H1 (cell line): ENCODE data around the gene SPAG4. TPM values are rescaled to one million over a fixed set of nuclear protein-coding genes. Genes with fewer than 3 reads are reported as not detected.

Experiments
- CTCF ChIA-PET: fragments of 300-600 bp; sonication (Branson Sonifier 250); formaldehyde crosslinking; loops from one replicate; lab custom pipeline; 2021; ENCODE audit not compliant: partially characterized antibody; lab: Charles Lee
- POLR2A ChIA-PET: fragments of 300-600 bp; sonication (Branson Sonifier 250); formaldehyde crosslinking; loops from one replicate; lab custom pipeline; 2021; ENCODE audit warnings: inconsistent platforms; ENCODE audit not compliant: partially characterized antibody; lab: Charles Lee
- DNase-seq, 2 experiments: peaks; one replicate each; pipeline versions ENCODE4 v3.0.0 to v3.0.0-alpha.2; 2010 to 2022; ENCODE audit warnings: low spot score in 2 of 2, low read depth in 1 of 2, mixed read lengths in 1 of 2
- FAIRE-seq: peaks from 2 replicates; lab custom pipeline; 2011; peaks lifted over from hg19 to GRCh38; lab: Jason Lieb, UNC
- H2AFZ ChIP-seq: 2 replicates; pipeline ENCODE4 v1.8.1; 2012; ENCODE audit warnings: low read length, inconsistent platforms
- H2AK5ac ChIP-seq: 2 replicates; pipeline ENCODE4 v1.6.1; 2013; ENCODE audit warnings: low read depth, low read length
- H2BK120ac ChIP-seq: replicated peaks from 2 replicates; pipeline ENCODE3; 2013; ENCODE audit warnings: low read depth, low read length, inconsistent platforms
- H2BK12ac ChIP-seq: 2 replicates; pipeline ENCODE4 v1.6.1; 2013; ENCODE audit warnings: low read depth, low read length
- H2BK15ac ChIP-seq: 2 replicates; pipeline ENCODE4 v1.6.1; 2013; ENCODE audit warnings: low read length
- H2BK20ac ChIP-seq: 2 replicates; pipeline ENCODE4 v1.6.1; 2013; ENCODE audit warnings: low read length
- H2BK5ac ChIP-seq: 2 replicates; pipeline ENCODE4 v1.6.1; 2013; ENCODE audit warnings: low read depth, low read length
- H3K14ac ChIP-seq: 2 replicates; pipeline ENCODE4 v1.6.1; 2013; ENCODE audit warnings: inconsistent platforms; ENCODE audit not compliant: insufficient read length
- H3K18ac ChIP-seq: 2 replicates; pipeline ENCODE4 v1.6.1; 2013; ENCODE audit warnings: low read length; ENCODE audit errors: extremely low read depth
- H3K23ac ChIP-seq: 2 replicates; pipeline ENCODE4 v1.6.1; 2013; ENCODE audit warnings: inconsistent platforms; ENCODE audit not compliant: insufficient read length
- H3K23me2 ChIP-seq: 2 replicates; pipeline ENCODE4 v1.6.1; 2013; ENCODE audit warnings: low read depth, low read length
- H3K27ac ChIP-seq: 2 replicates; pipeline ENCODE4 v1.6.1; 2011; ENCODE audit warnings: low read depth, low read length, inconsistent platforms
- H3K27me3 ChIP-seq, 4 experiments: replicated peaks in 1 of 4; 1 replicate in 1 of 4; 2 replicates in 3 of 4; pipeline versions ENCODE4 v1.6.1 to v1.8.1; 2011 to 2013; ENCODE audit warnings: low read length in 3 of 4, mild to moderate bottlenecking in 3 of 4, inconsistent platforms in 2 of 4, mixed read lengths in 2 of 4, moderate library complexity in 1 of 4; ENCODE audit not compliant: control insufficient read depth in 3 of 4, insufficient read depth in 3 of 4; ENCODE audit errors: extremely low read depth in 1 of 4
- H3K36me3 ChIP-seq, 4 experiments: 2 replicates each; pipeline versions ENCODE4 v1.6.1 to v1.8.1; 2011 to 2013; ENCODE audit warnings: mild to moderate bottlenecking in 4 of 4, low read length in 3 of 4, moderate library complexity in 2 of 4, control low read depth in 1 of 4, inconsistent platforms in 1 of 4; ENCODE audit not compliant: insufficient read depth in 4 of 4, control insufficient read depth in 2 of 4
- H3K4ac ChIP-seq: replicated peaks from 2 replicates; pipeline ENCODE3; 2013; ENCODE audit warnings: low read length, low read depth, mixed read lengths, inconsistent platforms; ENCODE audit not compliant: insufficient read length
- H3K4me1 ChIP-seq, 4 experiments: replicated peaks in 1 of 4; 1 replicate in 1 of 4; 2 replicates in 3 of 4; pipeline versions ENCODE4 v1.6.1 to v1.8.1; 2011 to 2013; ENCODE audit warnings: low read length in 3 of 4, inconsistent platforms in 2 of 4, mixed read lengths in 1 of 4; ENCODE audit not compliant: insufficient read depth in 4 of 4, control insufficient read depth in 3 of 4
- H3K4me2 ChIP-seq, 2 experiments: 2 replicates each; pipeline versions ENCODE4 v1.6.1 to v1.8.1; 2011 to 2013; ENCODE audit warnings: low read depth in 2 of 2, low read length in 2 of 2, control low read depth in 1 of 2, inconsistent platforms in 1 of 2, mild to moderate bottlenecking in 1 of 2; ENCODE audit not compliant: insufficient read depth in 1 of 2
- H3K4me3 ChIP-seq, 4 experiments: fragments of 200-600, 300-600 bp in 1 of 4; sonication (generic), shearing (Covaris generic), sonication (Bioruptor Twin) in 1 of 4; 2 replicates each; pipeline versions ENCODE4 v1.5.1 to v1.8.1; 2011 to 2016; ENCODE audit warnings: low read length in 4 of 4, low read depth in 3 of 4, control low read depth in 2 of 4, inconsistent platforms in 2 of 4, mild to moderate bottlenecking in 2 of 4, mixed read lengths in 1 of 4, moderate library complexity in 1 of 4; ENCODE audit not compliant: insufficient read depth in 2 of 4; ENCODE audit errors: extremely low read depth in 1 of 4
- H3K56ac ChIP-seq: replicated peaks from 2 replicates; pipeline ENCODE3; 2013; ENCODE audit warnings: low read depth, mild to moderate bottlenecking, mixed read lengths, low read length, inconsistent platforms; ENCODE audit not compliant: insufficient read length
- H3K79me1 ChIP-seq: 2 replicates; pipeline ENCODE4 v1.6.1; 2013; ENCODE audit warnings: low read depth, low read length, control low read depth
- H3K79me2 ChIP-seq, 2 experiments: 2 replicates each; pipeline versions ENCODE4 v1.6.1 to v1.8.1; 2012 to 2013; ENCODE audit warnings: low read length in 2 of 2, mild to moderate bottlenecking in 2 of 2, inconsistent platforms in 1 of 2; ENCODE audit not compliant: insufficient read depth in 2 of 2, control insufficient read depth in 1 of 2
- H3K9ac ChIP-seq, 4 experiments: replicated peaks in 1 of 4; 1 replicate in 1 of 4; 2 replicates in 3 of 4; pipeline versions ENCODE4 v1.6.1 to v1.8.1; 2011 to 2013; ENCODE audit warnings: low read depth in 3 of 4, low read length in 3 of 4, control low read depth in 2 of 4, mild to moderate bottlenecking in 2 of 4, moderate library complexity in 2 of 4, inconsistent platforms in 1 of 4; ENCODE audit errors: extremely low read depth in 1 of 4
- H3K9me3 ChIP-seq, 2 experiments: 2 replicates each; pipeline versions ENCODE4 v1.6.1 to v1.8.1; 2012 to 2013; ENCODE audit warnings: mild to moderate bottlenecking in 2 of 2, moderate library complexity in 2 of 2, control low read depth in 1 of 2, inconsistent platforms in 1 of 2, low read depth in 1 of 2, low read length in 1 of 2, mixed read lengths in 1 of 2; ENCODE audit not compliant: insufficient read depth in 2 of 2
- H4K20me1 ChIP-seq, 2 experiments: replicated peaks in 1 of 2; 2 replicates each; pipeline versions ENCODE3 to v1.8.1; 2011 to 2013; ENCODE audit warnings: inconsistent platforms in 2 of 2, low read length in 2 of 2, mild to moderate bottlenecking in 1 of 2; ENCODE audit not compliant: insufficient read depth in 2 of 2, control insufficient read depth in 1 of 2
- H4K5ac ChIP-seq: 2 replicates; pipeline ENCODE4 v1.6.1; 2013; ENCODE audit warnings: low read length, low read depth, mixed read lengths, inconsistent platforms; ENCODE audit not compliant: insufficient read length
- H4K8ac ChIP-seq: 2 replicates; pipeline ENCODE4 v1.8.0; 2013; ENCODE audit warnings: mild to moderate bottlenecking, moderate library complexity, low read length, inconsistent platforms; ENCODE audit not compliant: insufficient read depth; ENCODE audit errors: extremely low read depth
- H4K91ac ChIP-seq: replicated peaks from 2 replicates; pipeline ENCODE3; 2013; ENCODE audit warnings: low read length, mixed read lengths, inconsistent platforms; ENCODE audit not compliant: insufficient read length
- CBX5 ChIP-seq: fragments of 300-800, 300-1000 bp; sonication (generic); IDR thresholded peaks from 2 replicates; pipeline ENCODE4 v1.7.1; 2016; ENCODE audit warnings: antibody characterized with exemption, low read length, low read depth
- CEBPB ChIP-seq: IDR thresholded peaks from 2 replicates; pipeline ENCODE4 v1.6.1; 2012; ENCODE audit warnings: low read depth, low read length
- CTBP2 ChIP-seq: IDR thresholded peaks from 2 replicates; pipeline ENCODE4 v1.7.0; 2011; ENCODE audit warnings: borderline replicate concordance, mild to moderate bottlenecking, moderate library complexity, mixed read lengths, low read length; ENCODE audit not compliant: insufficient read depth, insufficient read length
- HDAC6 ChIP-seq: IDR thresholded peaks from one replicate; pipeline ENCODE4 v1.7.1; 2012; ENCODE audit warnings: low read depth, mild to moderate bottlenecking, inconsistent platforms, low read length, moderate library complexity
- KDM4A ChIP-seq: IDR thresholded peaks from one replicate; pipeline ENCODE4 v1.7.1; 2012; ENCODE audit warnings: low read depth, mild to moderate bottlenecking, moderate library complexity, low read length, inconsistent platforms; ENCODE audit not compliant: severe bottlenecking
- POLR2AphosphoS5 ChIP-seq: IDR thresholded peaks from 2 replicates; pipeline ENCODE4 v1.6.1; 2011; ENCODE audit warnings: low read depth, low read length
- RAD21 ChIP-seq, 2 experiments: IDR thresholded peaks in 1 of 2; conservative IDR thresholded peaks in 1 of 2; 2 replicates each; pipeline ENCODE4 v1.6.1; 2011; ENCODE audit warnings: low read depth in 2 of 2, low read length in 2 of 2, improper control_type of control experiment in 1 of 2, inconsistent platforms in 1 of 2, mild to moderate bottlenecking in 1 of 2, moderate library complexity in 1 of 2
- SAP30 ChIP-seq: fragments of 300-600 bp; sonication (generic); IDR thresholded peaks from 2 replicates; pipeline ENCODE4 v1.7.1; 2012; ENCODE audit warnings: low read length, moderate library complexity, mild to moderate bottlenecking, inconsistent platforms; ENCODE audit not compliant: insufficient read depth, insufficient replicate concordance
- SIN3A ChIP-seq, 2 experiments: IDR thresholded peaks in 1 of 2; conservative IDR thresholded peaks in 1 of 2; 2 replicates each; pipeline ENCODE4 v1.6.1; 2011 to 2012; ENCODE audit warnings: low read length in 2 of 2, improper control_type of control experiment in 1 of 2, low read depth in 1 of 2, mild to moderate bottlenecking in 1 of 2
- TAF7 ChIP-seq: optimal IDR thresholded peaks from 2 replicates; pipeline ENCODE3; 2011; ENCODE audit warnings: low read depth, mild to moderate bottlenecking, inconsistent platforms, low read length, moderate library complexity, borderline replicate concordance
- TCF12 ChIP-seq: IDR thresholded peaks from 2 replicates; pipeline ENCODE4 v1.6.1; 2011; ENCODE audit warnings: low read depth, mild to moderate bottlenecking, low read length
- TEAD4 ChIP-seq: IDR thresholded peaks from 2 replicates; pipeline ENCODE4 v1.6.1; 2012; ENCODE audit warnings: low read depth, low read length, inconsistent platforms, mixed read lengths
- polyA plus RNA-seq, 7 experiments: library from polyadenylated mRNA; depleted of rRNA in 3 of 7; stranded (reverse) in 5 of 7; unstranded in 2 of 7; fragments of >200 nt in 5 of 7; fragments of 200-250 nt in 2 of 7; gene quantifications; 1 replicate in 5 of 7; 2 replicates in 1 of 7; 4 replicates in 1 of 7; pipeline versions ENCODE4 v1.2.1 to v1.2.3, GENCODE V29; 2011 to 2013; ENCODE audit warnings: missing spikeins in 2 of 7, mixed read lengths in 2 of 7
- total RNA-seq: library from RNA; stranded (reverse); fragmentation: NEBNext Ultra II Directional; extraction: Animal tissue kit (Norgen Biotek cat#: 25700); gene quantifications from 2 replicates; pipeline ENCODE4 v1.2.1, GENCODE V29; 2021

Gene SPAG4
- total and polyA plus RNA-seq, 2 of the 8 experiments (the other 6 are each of a cell fraction or from before 2014, with no cell fraction given) = 2.4 to 6.0 TPM

GRCh38 chr20:35651958-35652357 lies 36.3 kb downstream of the SPAG4 start:
- peaks cover 38 to 98% of the 10 kb centered on the region in 2 experiments for H3K79me2 ChIP-seq
- FAIRE-seq = no peak
- H3K18ac ChIP-seq = no peak overlapping the region
- H3K23me2 ChIP-seq = no peaks in the 10 kb centered on the region
- H2BK12ac ChIP-seq = no peak overlapping the region
- no peak overlapping the region for H3K9ac ChIP-seq
- H3K27me3 ChIP-seq = no peaks in the 10 kb centered on the region
- H4K5ac ChIP-seq = no peak overlapping the region
- no peak overlapping the region for H2BK20ac ChIP-seq
- no peak overlapping the region for H2BK15ac ChIP-seq
- H2AFZ ChIP-seq = no peak overlapping the region
- no peak overlapping the region for H3K56ac ChIP-seq
- no peak for DNase-seq
- H2AK5ac ChIP-seq = no peak overlapping the region
- H3K23ac ChIP-seq = no peak overlapping the region
- H3K14ac ChIP-seq = no peak overlapping the region
- H3K79me1 ChIP-seq = peaks cover 18% of the 10 kb centered on the region
- CTCF ChIA-PET = interaction anchor here (1.3 kb wide), 1 partner anchor 47 kb away, joined by 5 read pairs; no protein-coding TSS in a partner anchor
- peaks cover 10 to 53% (median 25%) of the 10 kb centered on the region in 4 experiments; a peak in 7 of 8 replicates for H3K36me3 ChIP-seq
- no peak overlapping the region for H3K4me2 ChIP-seq
- no peak overlapping the region for H2BK120ac ChIP-seq
- POLR2A ChIA-PET = interaction anchor here (1.0 to 4.4 kb wide), 7 partner anchors 8 to 117 kb away, joined by 3 to 43 read pairs (median 6); partner anchors contain the start of genes CPNE1 and RBM12
- H3K9me3 ChIP-seq = no peaks in the 10 kb centered on the region
- no peak overlapping the region for H3K4me3 ChIP-seq
- H4K20me1 ChIP-seq = peaks cover 23 to 35% of the 10 kb centered on the region in 2 experiments
- peaks cover 0 to 2% (median 0%) of the 10 kb centered on the region in 4 experiments; a peak in 1 of 7 replicates for H3K4me1 ChIP-seq
- no peak overlapping the region for H3K4ac ChIP-seq
- no peak overlapping the region for H3K27ac ChIP-seq
- H2BK5ac ChIP-seq = no peak overlapping the region
- no peak overlapping the region for H4K91ac ChIP-seq
- no peak overlapping the region for H4K8ac ChIP-seq
- TF ChIP-seq CBX5 (no peak), POLR2AphosphoS5 (no peak), SAP30 (no peak), CTBP2 (no peak), TEAD4 (no peak), TAF7 (no peak), RAD21 (IDR thresholded peaks at IDR 0.05 in 1 of 2, conservative IDR thresholded peaks at IDR 0.05 in 1 of 2; ENCODE audit: low read depth in 2 of 2, low read length in 2 of 2) (no peak), TCF12 (no peak), CEBPB (no peak), KDM4A (no peak), HDAC6 (no peak), SIN3A (conservative IDR thresholded peaks at IDR 0.05 in 1 of 2, IDR thresholded peaks at IDR 0.05 in 1 of 2; ENCODE audit: low read depth in 1 of 2, low read length in 2 of 2) (no peak)
